Measurements from ENCODE around the gene MEIKIN.

- TF ChIP-seq, protein P1, sequence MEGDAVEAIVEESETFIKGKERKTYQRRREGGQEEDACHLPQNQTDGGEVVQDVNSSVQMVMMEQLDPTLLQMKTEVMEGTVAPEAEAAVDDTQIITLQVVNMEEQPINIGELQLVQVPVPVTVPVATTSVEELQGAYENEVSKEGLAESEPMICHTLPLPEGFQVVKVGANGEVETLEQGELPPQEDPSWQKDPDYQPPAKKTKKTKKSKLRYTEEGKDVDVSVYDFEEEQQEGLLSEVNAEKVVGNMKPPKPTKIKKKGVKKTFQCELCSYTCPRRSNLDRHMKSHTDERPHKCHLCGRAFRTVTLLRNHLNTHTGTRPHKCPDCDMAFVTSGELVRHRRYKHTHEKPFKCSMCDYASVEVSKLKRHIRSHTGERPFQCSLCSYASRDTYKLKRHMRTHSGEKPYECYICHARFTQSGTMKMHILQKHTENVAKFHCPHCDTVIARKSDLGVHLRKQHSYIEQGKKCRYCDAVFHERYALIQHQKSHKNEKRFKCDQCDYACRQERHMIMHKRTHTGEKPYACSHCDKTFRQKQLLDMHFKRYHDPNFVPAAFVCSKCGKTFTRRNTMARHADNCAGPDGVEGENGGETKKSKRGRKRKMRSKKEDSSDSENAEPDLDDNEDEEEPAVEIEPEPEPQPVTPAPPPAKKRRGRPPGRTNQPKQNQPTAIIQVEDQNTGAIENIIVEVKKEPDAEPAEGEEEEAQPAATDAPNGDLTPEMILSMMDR (IDR thresholded peaks at IDR 0.05; ENCODE audit: low read depth, low read length): no peak
- TF ChIP-seq MYC (IDR thresholded peaks at IDR 0.05; ENCODE audit: low read depth, low read length) (no peak), POLR2A (IDR thresholded peaks at IDR 0.05; ENCODE audit: extremely low read depth, insufficient read length) (no peak)
Observed at GRCh38 chr5:131783357-131783756, 162.1 kb downstream of the MEIKIN start.

Measured in NB4 (cell line).